GM21447 (cell line): ENCODE measurements around the gene ATN1.
A peak's percentile ranks its signal among the peaks of the same experiment; 100 is the strongest.
"Not testable (repeated sequence)": the region's sequence is repeated elsewhere in the genome, so short reads cannot be mapped to it uniquely, and the experiment has no call there.

Experiments used
- ATAC-seq: cut with Tn5 transposase; IDR thresholded peaks from one replicate; pipeline ENCODE4 v1.9.1; 2021; ENCODE audit not compliant: unreplicated experiment

Gene ATN1, protein sequence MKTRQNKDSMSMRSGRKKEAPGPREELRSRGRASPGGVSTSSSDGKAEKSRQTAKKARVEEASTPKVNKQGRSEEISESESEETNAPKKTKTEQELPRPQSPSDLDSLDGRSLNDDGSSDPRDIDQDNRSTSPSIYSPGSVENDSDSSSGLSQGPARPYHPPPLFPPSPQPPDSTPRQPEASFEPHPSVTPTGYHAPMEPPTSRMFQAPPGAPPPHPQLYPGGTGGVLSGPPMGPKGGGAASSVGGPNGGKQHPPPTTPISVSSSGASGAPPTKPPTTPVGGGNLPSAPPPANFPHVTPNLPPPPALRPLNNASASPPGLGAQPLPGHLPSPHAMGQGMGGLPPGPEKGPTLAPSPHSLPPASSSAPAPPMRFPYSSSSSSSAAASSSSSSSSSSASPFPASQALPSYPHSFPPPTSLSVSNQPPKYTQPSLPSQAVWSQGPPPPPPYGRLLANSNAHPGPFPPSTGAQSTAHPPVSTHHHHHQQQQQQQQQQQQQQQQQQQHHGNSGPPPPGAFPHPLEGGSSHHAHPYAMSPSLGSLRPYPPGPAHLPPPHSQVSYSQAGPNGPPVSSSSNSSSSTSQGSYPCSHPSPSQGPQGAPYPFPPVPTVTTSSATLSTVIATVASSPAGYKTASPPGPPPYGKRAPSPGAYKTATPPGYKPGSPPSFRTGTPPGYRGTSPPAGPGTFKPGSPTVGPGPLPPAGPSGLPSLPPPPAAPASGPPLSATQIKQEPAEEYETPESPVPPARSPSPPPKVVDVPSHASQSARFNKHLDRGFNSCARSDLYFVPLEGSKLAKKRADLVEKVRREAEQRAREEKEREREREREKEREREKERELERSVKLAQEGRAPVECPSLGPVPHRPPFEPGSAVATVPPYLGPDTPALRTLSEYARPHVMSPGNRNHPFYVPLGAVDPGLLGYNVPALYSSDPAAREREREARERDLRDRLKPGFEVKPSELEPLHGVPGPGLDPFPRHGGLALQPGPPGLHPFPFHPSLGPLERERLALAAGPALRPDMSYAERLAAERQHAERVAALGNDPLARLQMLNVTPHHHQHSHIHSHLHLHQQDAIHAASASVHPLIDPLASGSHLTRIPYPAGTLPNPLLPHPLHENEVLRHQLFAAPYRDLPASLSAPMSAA (N-terminal part only)

DNA sequence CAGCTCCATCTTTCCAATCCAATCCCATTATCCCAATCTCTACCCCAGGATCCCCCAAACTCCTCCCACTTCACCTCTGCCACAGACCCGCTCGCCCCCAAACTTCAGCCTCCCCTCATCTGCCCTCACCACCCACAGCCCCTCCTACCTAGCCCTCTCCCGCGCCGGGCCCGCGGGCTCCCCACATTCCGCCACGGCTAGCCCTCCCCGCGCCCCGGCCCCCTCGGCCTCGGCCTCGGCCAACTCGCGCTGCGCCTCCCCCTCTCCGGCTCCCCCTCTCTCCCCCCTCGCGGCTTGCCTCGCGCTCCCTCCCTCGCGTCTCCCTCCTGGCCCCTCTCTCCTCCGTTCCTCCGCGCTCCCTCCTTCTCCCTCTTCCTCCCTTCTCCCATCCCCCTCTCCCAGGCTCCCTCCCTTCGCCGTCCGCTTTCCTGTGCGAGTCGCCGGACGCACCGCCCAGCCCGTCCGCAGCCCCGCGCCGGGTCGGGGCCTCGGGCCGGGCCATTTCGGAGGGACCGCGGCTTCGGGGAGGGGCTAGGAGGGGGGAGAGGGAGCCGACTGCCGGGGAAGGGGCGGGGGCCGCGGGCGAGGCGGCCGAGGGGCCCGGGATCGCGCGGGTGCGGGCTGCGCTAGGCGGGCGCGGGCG lies at the start of gene ATN1:
TSS of gene ATN1 (plus strand) at position 581 of the 643 bp plus-strand sequence. CDS start 6,043 bp downstream, outside the sequence.
- ATAC-seq: no peak

DNA sequence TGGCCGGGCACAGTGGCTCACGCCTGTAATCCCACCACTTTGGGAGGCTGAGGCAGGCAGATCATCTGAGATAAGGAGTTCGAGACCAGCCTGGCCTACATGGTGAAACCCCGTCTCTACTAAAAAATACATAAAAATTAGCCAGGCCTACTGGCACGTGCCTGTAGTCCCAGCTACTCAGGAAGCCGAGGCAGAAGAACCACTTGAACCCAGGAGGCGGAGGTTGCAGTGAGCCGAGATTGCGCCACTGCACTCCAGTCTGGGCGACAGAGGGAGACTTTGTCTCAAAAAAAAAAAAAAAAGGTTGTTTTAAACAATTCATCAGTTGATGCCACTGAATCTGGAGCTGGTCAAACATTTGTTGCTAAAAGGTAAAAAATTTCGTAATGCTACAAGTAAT lies 47.9 kb upstream of the ATN1 start:
- not testable (repeated sequence) for ATAC-seq

DNA sequence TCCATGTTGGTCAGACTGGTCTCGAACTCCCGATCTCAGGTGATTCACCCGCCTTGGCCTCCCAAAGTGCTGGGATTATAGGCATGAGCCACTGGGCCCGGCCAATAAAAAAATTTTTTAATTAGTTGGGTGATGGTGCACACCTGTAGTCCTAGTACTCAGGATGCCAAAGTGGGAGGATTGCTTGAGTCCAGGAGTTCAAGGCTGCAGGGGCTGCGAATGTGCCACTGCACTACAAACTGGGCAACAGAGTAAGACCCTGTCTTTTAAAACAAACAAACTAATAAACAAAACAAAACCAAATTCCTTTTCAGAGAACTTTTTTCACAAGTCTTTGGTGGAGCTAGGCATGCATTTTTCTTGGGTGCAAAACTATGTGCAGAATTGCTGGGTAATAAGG lies 44.5 kb upstream of the ATN1 start:
- ATAC-seq: no peak

DNA sequence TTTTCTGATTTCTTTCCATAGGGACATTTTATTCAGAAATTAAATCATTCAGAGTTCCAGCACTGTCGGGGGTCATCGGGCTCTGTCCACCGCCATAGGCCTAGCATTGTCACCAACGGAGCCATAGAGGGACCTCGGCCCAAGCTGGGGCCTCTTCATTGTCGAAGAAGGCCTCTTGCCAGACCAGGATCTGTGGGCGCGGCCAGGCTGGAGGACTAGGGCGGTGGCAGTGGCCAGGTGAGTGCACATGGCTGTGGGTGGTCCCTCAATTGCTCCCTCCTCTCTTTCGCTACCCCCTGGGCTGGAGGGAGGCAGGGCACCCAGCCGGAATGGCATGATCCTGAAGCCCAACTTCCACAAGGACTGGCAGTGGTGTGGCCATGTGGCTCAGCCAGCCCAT lies 44.1 kb upstream of the ATN1 start:
- ATAC-seq: no peak

DNA sequence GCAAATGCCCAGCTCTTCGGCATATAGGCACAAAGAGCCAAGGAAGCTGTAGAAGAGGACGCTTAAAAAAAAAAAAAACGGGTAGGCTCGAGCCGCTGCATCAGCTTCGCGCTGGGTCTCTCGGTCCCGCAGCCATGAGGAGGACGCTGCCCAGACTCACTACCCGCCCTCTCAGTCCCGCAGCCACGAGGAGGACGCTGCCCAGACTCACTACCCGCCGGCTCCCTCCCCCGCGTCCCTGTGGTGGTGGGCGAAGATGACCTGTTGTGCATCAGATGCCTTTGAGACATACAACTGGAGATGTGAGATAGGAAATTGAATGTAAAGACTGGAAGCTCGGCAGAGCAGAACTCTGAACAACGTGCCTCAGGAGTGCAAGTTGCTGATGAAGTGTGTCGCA lies 43.2 kb upstream of the ATN1 start:
- ATAC-seq: no peak

DNA sequence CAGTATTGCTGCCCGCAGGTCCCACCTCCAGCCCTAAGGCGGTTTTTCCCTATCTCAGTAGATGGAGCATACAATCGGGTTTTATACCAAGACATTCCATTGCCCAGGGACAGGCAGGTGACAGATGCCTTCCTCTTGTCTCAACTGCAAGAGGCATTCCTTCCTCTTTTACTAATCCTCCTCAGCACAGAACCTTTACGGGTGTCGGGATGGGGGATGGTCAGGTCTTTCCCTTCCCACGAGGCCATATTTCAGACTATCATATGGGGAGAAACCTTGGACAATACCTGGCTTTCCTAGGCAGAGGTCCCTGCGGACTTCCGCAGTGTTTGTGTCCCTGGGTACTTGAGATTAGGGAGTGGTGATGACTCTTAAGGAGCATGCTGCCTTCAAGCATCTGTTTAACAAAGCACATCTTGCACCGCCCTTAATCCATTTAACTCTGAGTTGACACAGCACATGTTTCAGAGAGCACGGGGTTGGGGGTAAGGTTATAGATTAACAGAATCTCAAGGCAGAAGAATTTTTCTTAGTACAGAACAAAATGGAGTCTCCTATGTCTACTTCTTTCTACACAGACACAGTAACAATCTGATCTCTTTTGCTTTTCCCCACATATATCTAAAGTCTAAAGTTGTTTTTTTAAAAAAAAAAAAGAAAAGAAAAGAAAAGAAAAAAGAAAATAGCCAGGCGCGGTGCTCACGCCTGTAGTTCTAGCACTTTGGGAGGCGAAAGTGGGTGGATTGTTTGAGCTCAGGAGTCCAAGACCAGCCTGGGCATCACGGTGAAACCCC lies 41.4 kb upstream of the ATN1 start:
- ATAC-seq: not testable (repeated sequence)

DNA sequence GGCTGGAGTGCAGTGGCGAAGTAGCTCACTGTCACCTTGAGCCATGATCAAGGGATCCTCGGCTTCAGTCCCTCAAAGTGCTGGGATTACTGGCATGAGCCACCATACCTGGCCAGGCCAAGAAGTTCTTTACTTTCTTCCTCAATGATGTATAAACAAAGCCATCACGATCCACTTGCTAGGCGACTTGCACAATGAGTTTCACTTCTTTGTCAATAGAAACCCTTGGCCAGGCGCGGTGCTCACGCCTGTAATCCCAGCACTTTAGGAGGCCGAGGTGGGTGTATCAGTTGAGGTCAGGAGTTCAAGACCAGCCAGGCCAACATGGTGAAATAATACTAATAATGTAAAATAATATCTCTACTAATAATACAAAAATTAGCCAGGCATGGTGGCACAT lies 40.3 kb upstream of the ATN1 start:
- ATAC-seq: no peak

GRCh38 chr12:6888360-6888759 lies 39.4 kb upstream of the ATN1 start:
- no peak for ATAC-seq

- not testable (repeated sequence) for ATAC-seq
Measured at GRCh38 chr12:6888794-6889193, 39.0 kb upstream of the ATN1 start.

DNA sequence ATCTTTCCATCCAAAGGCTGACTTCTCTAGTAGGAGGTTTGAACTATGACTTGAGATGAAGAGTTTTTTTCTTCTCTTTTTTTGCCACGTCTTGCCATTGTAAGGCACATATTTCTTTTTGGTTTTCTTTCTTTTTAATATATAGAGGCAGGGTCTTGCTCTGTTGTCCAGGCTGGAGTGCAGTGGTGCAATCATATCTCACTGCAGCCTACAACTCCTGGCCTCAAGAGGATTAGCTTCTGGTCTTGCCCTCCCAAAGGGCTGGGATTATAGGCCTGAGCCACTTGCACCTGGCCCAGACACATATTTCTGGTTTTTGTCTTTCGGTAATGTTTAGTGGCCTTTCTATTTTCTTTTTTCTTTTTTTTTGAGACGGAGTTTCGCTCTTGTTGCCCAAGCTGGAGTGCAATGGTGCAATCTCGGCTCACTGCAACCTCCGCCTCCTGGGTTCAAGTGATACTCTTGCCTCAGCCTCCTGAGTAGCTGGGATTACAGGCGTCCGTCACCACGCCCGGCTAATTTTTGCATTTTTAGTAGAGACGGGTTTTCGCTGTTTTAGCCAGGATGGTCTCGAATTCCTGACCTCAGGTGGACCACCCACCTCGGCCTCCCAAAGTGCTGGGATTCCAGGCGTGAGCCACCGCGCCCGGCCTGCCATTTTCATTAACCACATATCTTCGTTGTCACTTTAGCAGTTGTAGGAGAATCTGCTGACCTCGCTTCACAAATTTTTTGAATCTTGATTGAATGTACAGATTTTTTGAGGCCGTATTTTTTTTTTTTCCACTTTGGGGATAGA lies 37.8 kb upstream of the ATN1 start:
- not testable (repeated sequence) for ATAC-seq

DNA sequence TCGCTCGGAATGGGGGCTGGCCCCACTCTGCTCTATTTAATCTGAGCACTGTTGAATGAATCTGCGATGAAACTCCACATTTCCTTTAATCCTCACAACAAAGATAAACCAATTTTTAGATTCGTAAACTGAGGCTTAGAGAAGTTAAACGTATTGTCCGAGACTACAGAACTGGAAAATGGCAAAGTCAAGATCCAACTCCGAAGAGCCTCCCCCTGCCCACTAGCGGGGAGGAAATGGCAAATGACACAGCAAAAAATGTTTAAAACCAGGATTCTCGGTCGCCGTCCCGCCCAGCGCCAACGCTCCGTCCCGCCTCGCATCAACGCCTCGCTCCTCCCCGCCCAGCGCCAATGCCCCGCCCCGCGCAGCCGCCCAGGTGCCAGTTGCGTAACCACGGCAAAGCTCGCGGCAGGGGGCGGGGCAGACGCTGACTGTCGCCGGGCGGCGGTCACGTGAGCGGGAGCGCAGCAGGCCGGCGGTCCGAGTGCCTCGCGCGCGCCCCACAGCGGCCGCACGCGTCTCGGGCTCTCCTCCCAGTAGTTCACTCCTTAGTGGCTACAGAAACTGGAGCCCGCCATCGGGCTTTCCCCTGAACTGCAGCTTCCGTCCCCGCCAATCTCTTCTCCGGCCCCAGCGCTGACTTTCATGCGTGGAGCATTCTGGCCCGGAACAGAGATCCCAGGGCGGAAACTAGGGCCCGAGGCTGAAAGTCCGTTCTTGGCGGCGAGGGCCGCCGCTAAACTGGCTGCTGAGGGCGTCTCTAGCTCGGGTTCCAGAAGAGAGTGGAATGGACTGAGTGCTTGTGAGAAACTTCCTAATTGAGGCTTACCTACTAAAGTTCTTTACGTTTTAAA lies 36.7 kb upstream of the ATN1 start:
- peak; percentile 92 for ATAC-seq

GRCh38 chr12:6891646-6892001 lies 36.1 kb upstream of the ATN1 start:
- ATAC-seq: no peak

DNA sequence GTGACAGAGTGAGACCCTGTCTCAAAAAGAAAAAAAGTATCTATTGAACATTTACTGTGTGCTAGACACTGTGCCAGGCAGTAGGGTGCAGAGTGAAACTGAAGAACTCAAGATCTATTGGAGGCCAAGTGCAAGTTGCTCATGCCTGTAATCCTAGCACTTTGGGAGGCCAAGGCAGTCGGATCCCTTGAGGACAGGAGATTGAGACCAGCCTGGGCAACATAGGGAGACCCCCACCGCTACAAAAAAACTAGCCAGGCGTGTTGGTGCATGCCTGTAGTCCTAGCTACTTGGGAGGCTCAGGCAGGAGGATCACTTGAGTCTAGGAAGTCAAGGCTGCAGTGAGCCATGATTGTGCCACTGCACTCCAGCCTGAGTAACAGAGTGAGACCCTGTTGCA lies 35.1 kb upstream of the ATN1 start:
- not testable (repeated sequence) for ATAC-seq

- no peak for ATAC-seq
Measured at GRCh38 chr12:6894321-6894720, 33.4 kb upstream of the ATN1 start.

DNA sequence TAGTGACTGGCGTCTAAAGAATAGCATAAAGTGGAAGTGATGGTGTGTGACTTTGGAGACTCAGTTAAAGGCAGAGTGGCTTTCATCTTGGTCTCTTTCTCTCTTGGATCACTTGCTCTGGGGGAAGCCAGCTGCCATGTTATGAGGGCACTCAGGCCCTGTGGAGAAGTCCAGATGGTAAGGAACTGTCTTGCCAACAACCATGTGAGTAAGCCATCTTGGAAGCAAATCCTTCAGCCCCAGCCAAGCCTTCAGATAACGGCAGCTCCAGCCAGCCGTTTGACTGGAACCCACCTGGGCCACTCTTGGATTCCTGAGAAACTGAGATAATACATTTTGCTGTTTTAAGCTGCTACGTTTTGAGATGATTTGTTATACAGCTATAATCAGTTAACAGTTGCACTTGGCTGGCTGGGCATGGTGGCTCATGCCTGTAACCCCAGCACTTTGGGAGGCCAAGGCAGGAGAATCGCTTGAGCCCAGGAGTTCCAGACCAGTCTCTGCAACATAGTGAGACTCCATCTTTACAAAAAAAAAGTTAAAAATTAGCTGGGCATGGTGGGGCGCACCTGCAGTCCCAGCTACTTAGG lies 30.8 kb upstream of the ATN1 start:
- no peak for ATAC-seq

DNA sequence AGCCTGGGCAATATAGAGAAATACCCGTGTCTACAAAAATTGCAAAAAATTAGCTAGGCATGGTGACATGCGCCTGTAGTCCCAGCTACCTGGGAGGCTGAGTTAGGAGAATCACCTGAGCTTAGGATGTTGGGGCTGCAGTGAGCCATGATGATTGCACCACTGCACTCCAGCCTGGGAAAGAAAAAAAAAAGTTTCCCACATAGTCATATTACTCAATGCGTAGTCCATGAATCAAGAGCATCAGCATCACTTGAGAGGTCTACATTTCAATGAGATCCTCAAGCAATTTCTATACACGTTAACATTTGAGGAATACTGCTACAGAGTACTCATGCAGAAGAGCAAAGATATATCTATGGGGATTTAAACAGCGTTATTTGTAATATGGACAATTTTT lies 28.3 kb upstream of the ATN1 start:
- ATAC-seq: no peak

- ATAC-seq: no peak
Measured at GRCh38 chr12:6899837-6900519, 27.8 kb upstream of the ATN1 start.

- ATAC-seq: no peak
Measured at GRCh38 chr12:6902448-6902847, 25.3 kb upstream of the ATN1 start.
